Neural cell (in vitro differentiated cells): ENCODE measurements around the gene FLYWCH2. TPM values are rescaled to one million over a fixed set of nuclear protein-coding genes. Genes with fewer than 3 reads are reported as not detected.
"Not testable (repeated sequence)": the region's sequence is repeated elsewhere in the genome, so short reads cannot be mapped to it uniquely, and the experiment has no call there.

ENCODE experiments used
- H2AFZ ChIP-seq: fragments of 200-600, 300-800 bp; sonication (generic), shearing (Covaris generic); 2 replicates; pipeline ENCODE4 v1.6.0; 2014; ENCODE audit warnings: low read depth, mild to moderate bottlenecking, antibody characterized with exemption, low read length, moderate library complexity
- H3F3A ChIP-seq: fragments of 200-600 bp; shearing (Covaris generic); 2 replicates; pipeline ENCODE4 v1.6.1; 2016; ENCODE audit warnings: mild to moderate bottlenecking, moderate library complexity, mixed read lengths, antibody characterized with exemption, low read length; ENCODE audit not compliant: insufficient read depth, poor library complexity, severe bottlenecking
- H3K27ac ChIP-seq: fragments of 200-600, 300-800 bp; sonication (generic), shearing (Covaris generic); 2 replicates; pipeline ENCODE4 v1.5.1; 2014; ENCODE audit warnings: mild to moderate bottlenecking, low read length, moderate library complexity
- H3K27me3 ChIP-seq: fragments of 300-800, 200-600 bp; sonication (generic), shearing (Covaris generic); 2 replicates; pipeline ENCODE4 v1.6.0; 2014; ENCODE audit warnings: mild to moderate bottlenecking, low read depth, low read length, moderate library complexity; ENCODE audit not compliant: insufficient read depth
- H3K36me3 ChIP-seq: fragments of 300-800, 200-600 bp; sonication (generic), shearing (Covaris generic); 2 replicates; pipeline ENCODE4 v1.5.1; 2014; ENCODE audit warnings: mild to moderate bottlenecking, antibody characterized with exemption, low read length, moderate library complexity; ENCODE audit not compliant: insufficient read depth
- H3K4me2 ChIP-seq: fragments of 300-800, 200-600 bp; sonication (generic), shearing (Covaris generic); 2 replicates; pipeline ENCODE4 v1.6.0; 2014; ENCODE audit warnings: mild to moderate bottlenecking, low read length
- H3K4me3 ChIP-seq: fragments of 300-800, 200-600 bp; sonication (generic), shearing (Covaris generic); 2 replicates; pipeline ENCODE4 v1.5.1; 2014; ENCODE audit warnings: mild to moderate bottlenecking, low read length, moderate library complexity
- H3K79me2 ChIP-seq: fragments of 200-600 bp; shearing (Covaris generic); replicated peaks from 2 replicates; pipeline ENCODE4 v1.6.0; 2014; ENCODE audit warnings: mild to moderate bottlenecking, low read length, moderate library complexity; ENCODE audit not compliant: insufficient read depth
- H3K9ac ChIP-seq: fragments of 300-800, 200-600 bp; sonication (generic), shearing (Covaris generic); 2 replicates; pipeline ENCODE4 v1.6.1; 2016; ENCODE audit warnings: mild to moderate bottlenecking, low read length, mixed read lengths
- H3K9me2 ChIP-seq: fragments of 200-600 bp; shearing (Covaris generic); 2 replicates; pipeline ENCODE4 v1.6.1; 2016; ENCODE audit warnings: mild to moderate bottlenecking, low read length, mixed read lengths; ENCODE audit not compliant: insufficient read depth
- H3K9me3 ChIP-seq: fragments of 200-600, 300-800 bp; sonication (generic), shearing (Covaris generic); 2 replicates; pipeline ENCODE4 v1.6.1; 2016; ENCODE audit warnings: mild to moderate bottlenecking, mixed run types, low read length, moderate library complexity, mixed read lengths
- H4K20me1 ChIP-seq: fragments of 200-600 bp; shearing (Covaris generic); 2 replicates; pipeline ENCODE4 v1.6.1; 2016; ENCODE audit warnings: mild to moderate bottlenecking, mixed run types; ENCODE audit not compliant: insufficient read depth
- EP300 ChIP-seq: fragments of 450-650 bp; conservative IDR thresholded peaks from 2 replicates; pipeline ENCODE4 v1.6.1; 2014; ENCODE audit warnings: antibody characterized with exemption, mild to moderate bottlenecking, moderate library complexity; ENCODE audit not compliant: poor library complexity, severe bottlenecking
- EZH2 ChIP-seq: fragments of 200-600, 300-800 bp; shearing (Covaris generic), sonication (generic); IDR thresholded peaks from 2 replicates; pipeline ENCODE4 v1.6.1; 2014; ENCODE audit warnings: antibody characterized with exemption, low read length, borderline replicate concordance, mild to moderate bottlenecking; ENCODE audit not compliant: insufficient read depth, poor library complexity, severe bottlenecking
- MXI1 ChIP-seq: fragments of 450-650 bp; conservative IDR thresholded peaks from 2 replicates; pipeline ENCODE4 v1.6.1; 2014; ENCODE audit warnings: antibody characterized with exemption, mild to moderate bottlenecking; ENCODE audit not compliant: poor library complexity, severe bottlenecking
- POLR2AphosphoS5 ChIP-seq: IDR thresholded peaks from 2 replicates; pipeline ENCODE4 v1.6.1; 2012
- RAD21 ChIP-seq: fragments of 450-650 bp; conservative IDR thresholded peaks from 2 replicates; pipeline ENCODE4 v1.6.1; 2014; ENCODE audit warnings: antibody characterized with exemption, mild to moderate bottlenecking, moderate library complexity
- SMC3 ChIP-seq: fragments of 450-650 bp; conservative IDR thresholded peaks from 2 replicates; pipeline ENCODE4 v1.6.1; 2014; ENCODE audit warnings: antibody characterized with exemption, mild to moderate bottlenecking, moderate library complexity; ENCODE audit not compliant: poor library complexity
- TAF1 ChIP-seq: IDR thresholded peaks from 2 replicates; pipeline ENCODE4 v1.6.1; 2012; ENCODE audit warnings: low read depth
- polyA plus RNA-seq: library from polyadenylated mRNA; depleted of rRNA; stranded (reverse); fragments of >200 nt; gene quantifications from 2 replicates; pipeline ENCODE4 v1.2.3, GENCODE V29; 2014
- TF ChIP-seq, protein P1 (sequence below): IDR thresholded peaks from 2 replicates; pipeline ENCODE4 v1.6.1; 2012; ENCODE audit warnings: borderline replicate concordance
- TF ChIP-seq, protein P2 (sequence below): fragments of 450-650 bp; IDR thresholded peaks from 2 replicates; pipeline ENCODE4 v1.5.1; 2014; ENCODE audit warnings: antibody characterized with exemption, mild to moderate bottlenecking, moderate library complexity; ENCODE audit not compliant: poor library complexity, severe bottlenecking

Gene FLYWCH2
- polyA plus RNA-seq, 1 donor from 2014 or later = 193 TPM

DNA sequence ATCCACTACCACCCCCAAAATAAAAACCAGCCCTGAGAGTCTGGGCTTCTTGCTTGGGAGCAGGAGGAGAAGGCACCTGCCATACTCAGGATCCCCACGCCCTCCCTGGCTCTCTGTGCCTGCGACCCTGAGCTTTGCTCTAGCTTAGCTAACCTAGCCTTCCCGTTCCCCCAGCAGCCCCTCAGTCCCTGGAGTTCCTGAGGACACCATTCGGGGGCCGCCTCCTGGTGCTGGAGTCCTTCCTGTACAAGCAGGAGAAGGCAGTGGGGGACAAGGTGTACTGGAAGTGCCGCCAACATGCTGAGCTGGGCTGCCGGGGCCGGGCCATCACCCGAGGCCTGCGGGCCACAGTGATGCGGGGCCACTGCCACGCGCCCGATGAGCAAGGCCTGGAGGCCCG lies 47.2 kb downstream of the FLYWCH2 start:
- H4K20me1 ChIP-seq = no peaks in the 10 kb centered on the region
- H3K36me3 ChIP-seq = no peaks in the 10 kb centered on the region
- H3K4me2 ChIP-seq = no peak overlapping the region
- no peaks in the 10 kb centered on the region for H3K9me3 ChIP-seq
- no peaks in the 10 kb centered on the region for H3K9me2 ChIP-seq
- no peaks in the 10 kb centered on the region for H3K79me2 ChIP-seq
- no peaks in the 10 kb centered on the region for H3F3A ChIP-seq
- TF ChIP-seq MXI1 (no peak), TAF1 (no peak), EP300 (no peak), RAD21 (no peak), POLR2AphosphoS5 (no peak), SMC3 (no peak), EZH2 (no peak)
- TF ChIP-seq, protein P1, sequence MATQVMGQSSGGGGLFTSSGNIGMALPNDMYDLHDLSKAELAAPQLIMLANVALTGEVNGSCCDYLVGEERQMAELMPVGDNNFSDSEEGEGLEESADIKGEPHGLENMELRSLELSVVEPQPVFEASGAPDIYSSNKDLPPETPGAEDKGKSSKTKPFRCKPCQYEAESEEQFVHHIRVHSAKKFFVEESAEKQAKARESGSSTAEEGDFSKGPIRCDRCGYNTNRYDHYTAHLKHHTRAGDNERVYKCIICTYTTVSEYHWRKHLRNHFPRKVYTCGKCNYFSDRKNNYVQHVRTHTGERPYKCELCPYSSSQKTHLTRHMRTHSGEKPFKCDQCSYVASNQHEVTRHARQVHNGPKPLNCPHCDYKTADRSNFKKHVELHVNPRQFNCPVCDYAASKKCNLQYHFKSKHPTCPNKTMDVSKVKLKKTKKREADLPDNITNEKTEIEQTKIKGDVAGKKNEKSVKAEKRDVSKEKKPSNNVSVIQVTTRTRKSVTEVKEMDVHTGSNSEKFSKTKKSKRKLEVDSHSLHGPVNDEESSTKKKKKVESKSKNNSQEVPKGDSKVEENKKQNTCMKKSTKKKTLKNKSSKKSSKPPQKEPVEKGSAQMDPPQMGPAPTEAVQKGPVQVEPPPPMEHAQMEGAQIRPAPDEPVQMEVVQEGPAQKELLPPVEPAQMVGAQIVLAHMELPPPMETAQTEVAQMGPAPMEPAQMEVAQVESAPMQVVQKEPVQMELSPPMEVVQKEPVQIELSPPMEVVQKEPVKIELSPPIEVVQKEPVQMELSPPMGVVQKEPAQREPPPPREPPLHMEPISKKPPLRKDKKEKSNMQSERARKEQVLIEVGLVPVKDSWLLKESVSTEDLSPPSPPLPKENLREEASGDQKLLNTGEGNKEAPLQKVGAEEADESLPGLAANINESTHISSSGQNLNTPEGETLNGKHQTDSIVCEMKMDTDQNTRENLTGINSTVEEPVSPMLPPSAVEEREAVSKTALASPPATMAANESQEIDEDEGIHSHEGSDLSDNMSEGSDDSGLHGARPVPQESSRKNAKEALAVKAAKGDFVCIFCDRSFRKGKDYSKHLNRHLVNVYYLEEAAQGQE = no peak
- TF ChIP-seq, protein P2, sequence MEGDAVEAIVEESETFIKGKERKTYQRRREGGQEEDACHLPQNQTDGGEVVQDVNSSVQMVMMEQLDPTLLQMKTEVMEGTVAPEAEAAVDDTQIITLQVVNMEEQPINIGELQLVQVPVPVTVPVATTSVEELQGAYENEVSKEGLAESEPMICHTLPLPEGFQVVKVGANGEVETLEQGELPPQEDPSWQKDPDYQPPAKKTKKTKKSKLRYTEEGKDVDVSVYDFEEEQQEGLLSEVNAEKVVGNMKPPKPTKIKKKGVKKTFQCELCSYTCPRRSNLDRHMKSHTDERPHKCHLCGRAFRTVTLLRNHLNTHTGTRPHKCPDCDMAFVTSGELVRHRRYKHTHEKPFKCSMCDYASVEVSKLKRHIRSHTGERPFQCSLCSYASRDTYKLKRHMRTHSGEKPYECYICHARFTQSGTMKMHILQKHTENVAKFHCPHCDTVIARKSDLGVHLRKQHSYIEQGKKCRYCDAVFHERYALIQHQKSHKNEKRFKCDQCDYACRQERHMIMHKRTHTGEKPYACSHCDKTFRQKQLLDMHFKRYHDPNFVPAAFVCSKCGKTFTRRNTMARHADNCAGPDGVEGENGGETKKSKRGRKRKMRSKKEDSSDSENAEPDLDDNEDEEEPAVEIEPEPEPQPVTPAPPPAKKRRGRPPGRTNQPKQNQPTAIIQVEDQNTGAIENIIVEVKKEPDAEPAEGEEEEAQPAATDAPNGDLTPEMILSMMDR = no peak
- no peak overlapping the region for H2AFZ ChIP-seq
- no peak overlapping the region for H3K9ac ChIP-seq
- no peak overlapping the region for H3K27ac ChIP-seq
- H3K27me3 ChIP-seq = no peaks in the 10 kb centered on the region
- no peak overlapping the region for H3K4me3 ChIP-seq

DNA sequence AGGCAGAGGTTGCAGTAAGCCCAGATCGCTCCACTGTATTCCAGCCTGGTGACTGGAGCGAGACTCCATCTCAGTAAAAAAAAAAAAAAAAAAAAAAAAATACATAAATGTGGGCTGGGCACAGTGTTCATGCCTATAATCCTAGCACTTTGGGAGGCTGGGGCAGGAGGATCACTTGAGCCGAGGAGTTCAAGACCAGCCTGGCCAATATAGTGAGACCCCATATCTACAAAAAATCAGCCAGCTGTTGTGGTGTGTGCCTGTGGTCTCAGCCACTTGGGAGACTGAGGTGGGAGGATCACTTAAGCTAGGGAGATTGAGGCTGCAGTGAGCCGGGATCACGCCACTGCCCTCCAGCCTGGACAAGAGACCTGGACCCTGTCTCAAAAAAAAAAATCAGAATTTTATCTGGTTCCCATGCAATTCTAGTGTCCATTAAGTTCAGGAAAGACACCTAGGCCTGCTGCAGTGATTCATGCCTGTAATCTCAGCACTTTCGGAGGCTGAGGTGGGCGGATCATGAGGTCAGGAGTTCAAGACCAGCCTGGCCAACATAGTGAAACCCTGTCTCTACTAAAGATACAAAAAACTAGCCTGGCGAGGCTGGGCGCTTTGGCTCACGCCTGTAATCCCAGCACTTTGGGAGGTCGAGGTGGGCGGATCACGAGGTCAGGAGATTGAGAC lies 48.4 kb downstream of the FLYWCH2 start:
- not testable (repeated sequence) for H3K9ac ChIP-seq, H3K27me3 ChIP-seq, H3K9me2 ChIP-seq, H3F3A ChIP-seq, H3K36me3 ChIP-seq, H3K79me2 ChIP-seq, H4K20me1 ChIP-seq, H3K9me3 ChIP-seq, H3K27ac ChIP-seq, H2AFZ ChIP-seq, H3K4me2 ChIP-seq, H3K4me3 ChIP-seq

DNA sequence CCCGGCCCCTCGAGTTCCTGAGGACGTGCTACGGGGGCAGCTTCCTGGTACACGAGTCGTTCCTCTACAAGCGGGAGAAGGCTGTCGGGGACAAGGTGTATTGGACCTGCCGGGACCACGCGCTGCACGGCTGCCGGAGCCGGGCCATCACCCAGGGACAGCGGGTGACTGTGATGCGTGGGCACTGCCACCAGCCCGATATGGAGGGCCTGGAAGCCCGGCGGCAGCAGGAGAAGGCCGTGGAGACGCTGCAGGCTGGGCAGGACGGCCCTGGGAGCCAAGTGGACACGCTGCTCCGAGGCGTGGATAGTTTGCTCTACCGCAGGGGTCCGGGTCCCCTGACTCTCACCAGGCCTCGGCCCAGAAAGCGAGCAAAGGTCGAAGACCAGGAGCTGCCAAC lies 50.1 kb downstream of the FLYWCH2 start:
- Histone ChIP-seq H3K27me3 (no peaks in the 10 kb centered on the region), H3K4me3 (no peak overlapping the region), H3K27ac (no peak overlapping the region), H4K20me1 (no peaks in the 10 kb centered on the region), H3K4me2 (no peak overlapping the region), H2AFZ (no peak overlapping the region), H3K9ac (no peak overlapping the region), H3F3A (no peaks in the 10 kb centered on the region), H3K79me2 (no peaks in the 10 kb centered on the region), H3K36me3 (no peaks in the 10 kb centered on the region), H3K9me3 (no peaks in the 10 kb centered on the region), H3K9me2 (no peaks in the 10 kb centered on the region)
- TF ChIP-seq, protein P1 = no peak
- TF ChIP-seq SMC3 (no peak), POLR2AphosphoS5 (no peak), EP300 (no peak), EZH2 (no peak), TAF1 (no peak), MXI1 (no peak)
- TF ChIP-seq, protein P2 = no peak
